Suprapubic skin (tissue), 4 donors: ENCODE measurements around the gene KDM2A. TPM values are rescaled to one million over a fixed set of nuclear protein-coding genes. Genes with fewer than 3 reads are reported as not detected.

ENCODE experiments used
- DNase-seq, 2 donors: peaks; one replicate each; pipeline ENCODE4 v3.0.0-alpha.2; 2019; ENCODE audit warnings: low spot score in 2 of 2
- H3K27ac ChIP-seq: fragments of 200-600 bp; sonication (generic); one replicate; pipeline ENCODE4 v1.5.1; 2019
- H3K27me3 ChIP-seq: fragments of 200-600 bp; sonication (generic); one replicate; pipeline ENCODE4 v1.5.1; 2019
- H3K36me3 ChIP-seq: fragments of 200-600 bp; sonication (generic); one replicate; pipeline ENCODE4 v1.5.1; 2019
- H3K4me1 ChIP-seq: fragments of 200-600 bp; sonication (generic); one replicate; pipeline ENCODE4 v1.5.1; 2019
- H3K4me3 ChIP-seq: fragments of 200-600 bp; sonication (generic); one replicate; pipeline ENCODE4 v1.5.1; 2019; ENCODE audit warnings: mild to moderate bottlenecking
- H3K9me3 ChIP-seq: fragments of 200-600 bp; sonication (generic); one replicate; pipeline ENCODE4 v1.5.1; 2019
- EP300 ChIP-seq: sonication (generic); formaldehyde crosslinking; IDR thresholded peaks from one replicate; pipeline ENCODE4 v1.6.1; 2017; ENCODE audit warnings: antibody characterized with exemption
- POLR2A ChIP-seq, 2 donors: fragments of 450-650 bp; IDR thresholded peaks; one replicate each; pipeline ENCODE4 v1.6.1; 2017; ENCODE audit warnings: antibody characterized with exemption in 2 of 2, mild to moderate bottlenecking in 2 of 2, moderate library complexity in 2 of 2
- POLR2AphosphoS5 ChIP-seq, 3 donors: sonication (generic); formaldehyde crosslinking; IDR thresholded peaks; one replicate each; pipeline ENCODE4 v1.6.1; 2017; ENCODE audit warnings: antibody characterized with exemption in 3 of 3
- WGBS: methylation state at CpG from one replicate; pipeline ENCODE4 v1.1.5; 2018; 5-methylcytosine and 5-hydroxymethylcytosine counted together
- total RNA-seq, 4 donors: library from RNA; depleted of rRNA; stranded (reverse); fragments of >200 nt; gene quantifications; one replicate each; pipeline ENCODE4 v1.1.0, GENCODE V29; 2016
- TF ChIP-seq, protein P1 (sequence below), 2 donors: fragments of 200-600 bp in 1 of 2; fragments of 450-650 bp in 1 of 2; sonication (generic) in 1 of 2; IDR thresholded peaks; one replicate each; pipeline ENCODE4 v1.5.1; 2016 to 2019; ENCODE audit warnings: antibody characterized with exemption in 2 of 2, mild to moderate bottlenecking in 1 of 2, moderate library complexity in 1 of 2

Gene KDM2A
- total RNA-seq, 4 donors from 2014 or later: 76.0 to 142 (median 84.8) TPM

DNA sequence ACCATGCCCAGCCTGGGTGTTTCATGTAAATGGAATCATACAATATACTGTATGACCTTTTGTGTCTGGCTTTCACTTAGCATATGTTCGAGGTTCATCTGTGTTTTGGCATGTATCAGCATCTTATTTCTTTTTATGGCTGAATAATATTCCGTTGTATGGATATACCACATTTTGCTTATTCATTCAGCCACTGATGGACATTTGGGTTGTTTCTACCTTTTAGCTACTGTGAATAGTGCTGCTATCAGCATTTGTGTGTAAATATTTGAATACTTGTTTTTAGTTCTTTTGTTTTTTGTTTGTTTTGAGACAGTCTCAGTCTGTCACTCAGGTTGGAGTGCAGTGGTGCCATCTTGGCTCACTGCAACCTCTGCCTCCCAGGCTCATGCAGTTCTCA is 35.7 kb downstream of the KDM2A start:
- WGBS: 97% methylated on average over 2 of the region's 2 CpGs
- peaks cover 27% of the 10 kb centered on the region for H3K36me3 ChIP-seq
- DNase-seq: no peak

DNA sequence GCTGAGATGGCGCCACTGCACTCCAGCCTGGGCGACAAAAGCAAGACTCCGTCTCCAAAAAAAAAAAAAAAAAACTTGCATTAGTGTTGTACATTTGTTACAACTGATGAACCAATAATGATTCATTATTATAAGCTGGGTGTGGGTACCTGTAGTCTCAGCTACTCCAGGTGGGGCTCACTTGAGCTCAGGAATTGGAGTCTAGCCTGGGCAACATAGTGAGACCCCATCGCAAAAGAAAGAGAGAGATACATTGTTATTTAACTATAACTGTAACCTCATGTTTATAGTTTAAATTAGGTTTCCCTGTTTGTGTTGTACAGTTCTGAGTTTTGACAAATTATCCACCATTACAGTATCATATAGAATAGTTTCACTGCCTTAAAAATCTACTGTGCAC is 38.6 kb downstream of the KDM2A start:
- no peak for DNase-seq
- 89% methylated on average over 4 of the region's 4 CpGs for WGBS
- no peak overlapping the region for H3K4me3 ChIP-seq
- H3K27me3 ChIP-seq: no peaks in the 10 kb centered on the region
- H3K9me3 ChIP-seq: no peaks in the 10 kb centered on the region
- no peak overlapping the region for H3K27ac ChIP-seq
- TF ChIP-seq, protein P1, sequence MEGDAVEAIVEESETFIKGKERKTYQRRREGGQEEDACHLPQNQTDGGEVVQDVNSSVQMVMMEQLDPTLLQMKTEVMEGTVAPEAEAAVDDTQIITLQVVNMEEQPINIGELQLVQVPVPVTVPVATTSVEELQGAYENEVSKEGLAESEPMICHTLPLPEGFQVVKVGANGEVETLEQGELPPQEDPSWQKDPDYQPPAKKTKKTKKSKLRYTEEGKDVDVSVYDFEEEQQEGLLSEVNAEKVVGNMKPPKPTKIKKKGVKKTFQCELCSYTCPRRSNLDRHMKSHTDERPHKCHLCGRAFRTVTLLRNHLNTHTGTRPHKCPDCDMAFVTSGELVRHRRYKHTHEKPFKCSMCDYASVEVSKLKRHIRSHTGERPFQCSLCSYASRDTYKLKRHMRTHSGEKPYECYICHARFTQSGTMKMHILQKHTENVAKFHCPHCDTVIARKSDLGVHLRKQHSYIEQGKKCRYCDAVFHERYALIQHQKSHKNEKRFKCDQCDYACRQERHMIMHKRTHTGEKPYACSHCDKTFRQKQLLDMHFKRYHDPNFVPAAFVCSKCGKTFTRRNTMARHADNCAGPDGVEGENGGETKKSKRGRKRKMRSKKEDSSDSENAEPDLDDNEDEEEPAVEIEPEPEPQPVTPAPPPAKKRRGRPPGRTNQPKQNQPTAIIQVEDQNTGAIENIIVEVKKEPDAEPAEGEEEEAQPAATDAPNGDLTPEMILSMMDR (IDR thresholded peaks at IDR 0.05): no peak
- H3K36me3 ChIP-seq: no peaks in the 10 kb centered on the region
- H3K4me1 ChIP-seq: peaks cover 13% of the 10 kb centered on the region

More for the DNA sequence above, 35.7 kb downstream of the KDM2A start:
- TF ChIP-seq POLR2AphosphoS5 (IDR thresholded peaks at IDR 0.05) (no peak), POLR2A (IDR thresholded peaks at IDR 0.05) (no peak), EP300 (no peak)
- TF ChIP-seq, protein P1 (IDR thresholded peaks at IDR 0.05): no peak
- no peaks in the 10 kb centered on the region for H3K9me3 ChIP-seq
- no peaks in the 10 kb centered on the region for H3K27me3 ChIP-seq
- no peak overlapping the region for H3K4me3 ChIP-seq
- peaks cover 5% of the 10 kb centered on the region for H3K4me1 ChIP-seq
- H3K27ac ChIP-seq: no peak overlapping the region

DNA sequence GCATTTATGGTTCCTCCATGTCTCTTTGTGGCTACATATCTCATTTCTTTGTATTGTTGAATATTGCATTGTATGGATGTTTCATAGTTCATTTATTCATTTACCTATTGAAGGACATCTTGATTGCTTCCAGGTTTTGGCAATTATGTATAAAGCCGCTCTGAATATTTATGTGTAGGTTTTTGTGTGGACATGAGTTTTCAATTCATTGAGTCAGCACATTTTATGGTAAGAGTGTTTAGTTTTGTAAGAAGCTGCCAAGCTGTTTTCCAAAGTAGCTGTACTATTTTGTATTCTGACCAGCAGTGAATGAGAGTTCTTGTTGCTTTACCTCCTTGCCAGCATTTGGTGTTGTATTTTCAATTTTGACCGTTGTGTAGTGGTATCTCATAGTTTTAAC is 39.2 kb downstream of the KDM2A start:
- H3K9me3 ChIP-seq: no peaks in the 10 kb centered on the region
- H3K27me3 ChIP-seq: no peaks in the 10 kb centered on the region
- no peak for DNase-seq
- H3K4me1 ChIP-seq: peaks cover 13% of the 10 kb centered on the region
- H3K36me3 ChIP-seq: no peaks in the 10 kb centered on the region
- TF ChIP-seq EP300: no peak
- TF ChIP-seq POLR2AphosphoS5 (IDR thresholded peaks at IDR 0.05): no peak
- TF ChIP-seq, protein P1 (IDR thresholded peaks at IDR 0.05): no peak
- no peak for TF ChIP-seq POLR2A (IDR thresholded peaks at IDR 0.05)
- 76% methylated on average over 2 of the region's 2 CpGs for WGBS
- no peak overlapping the region for H3K4me3 ChIP-seq
- no peak overlapping the region for H3K27ac ChIP-seq

DNA sequence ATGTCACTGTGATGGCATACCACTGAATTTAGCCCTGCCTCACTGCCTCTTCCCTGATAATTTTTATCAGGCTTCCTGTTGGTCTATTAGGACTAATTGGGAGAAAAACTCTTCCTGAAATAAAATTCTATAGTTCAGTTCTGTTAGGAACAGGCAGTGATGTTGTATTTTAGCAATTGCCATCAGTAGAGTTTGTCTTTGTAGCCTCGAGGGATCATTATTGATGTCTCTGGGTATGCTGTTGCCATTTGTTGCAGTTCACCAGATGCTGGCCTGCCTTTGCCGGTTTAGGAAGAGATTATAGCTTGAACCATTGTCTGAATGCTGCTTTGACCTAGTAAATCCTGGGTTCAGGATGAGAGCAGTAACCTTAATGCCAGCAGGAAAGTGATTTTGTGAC is 41.0 kb downstream of the KDM2A start:
- Histone ChIP-seq H3K4me3 (no peak overlapping the region), H3K27ac (no peak overlapping the region), H3K9me3 (no peaks in the 10 kb centered on the region), H3K36me3 (no peaks in the 10 kb centered on the region), H3K27me3 (no peaks in the 10 kb centered on the region), H3K4me1 (peaks cover 13% of the 10 kb centered on the region)
- no peak for DNase-seq
- TF ChIP-seq, protein P1 (IDR thresholded peaks at IDR 0.05): no peak
- TF ChIP-seq POLR2AphosphoS5 (IDR thresholded peaks at IDR 0.05) (no peak), EP300 (no peak)
- WGBS: 51% methylated on average over 2 of the region's 2 CpGs

DNA sequence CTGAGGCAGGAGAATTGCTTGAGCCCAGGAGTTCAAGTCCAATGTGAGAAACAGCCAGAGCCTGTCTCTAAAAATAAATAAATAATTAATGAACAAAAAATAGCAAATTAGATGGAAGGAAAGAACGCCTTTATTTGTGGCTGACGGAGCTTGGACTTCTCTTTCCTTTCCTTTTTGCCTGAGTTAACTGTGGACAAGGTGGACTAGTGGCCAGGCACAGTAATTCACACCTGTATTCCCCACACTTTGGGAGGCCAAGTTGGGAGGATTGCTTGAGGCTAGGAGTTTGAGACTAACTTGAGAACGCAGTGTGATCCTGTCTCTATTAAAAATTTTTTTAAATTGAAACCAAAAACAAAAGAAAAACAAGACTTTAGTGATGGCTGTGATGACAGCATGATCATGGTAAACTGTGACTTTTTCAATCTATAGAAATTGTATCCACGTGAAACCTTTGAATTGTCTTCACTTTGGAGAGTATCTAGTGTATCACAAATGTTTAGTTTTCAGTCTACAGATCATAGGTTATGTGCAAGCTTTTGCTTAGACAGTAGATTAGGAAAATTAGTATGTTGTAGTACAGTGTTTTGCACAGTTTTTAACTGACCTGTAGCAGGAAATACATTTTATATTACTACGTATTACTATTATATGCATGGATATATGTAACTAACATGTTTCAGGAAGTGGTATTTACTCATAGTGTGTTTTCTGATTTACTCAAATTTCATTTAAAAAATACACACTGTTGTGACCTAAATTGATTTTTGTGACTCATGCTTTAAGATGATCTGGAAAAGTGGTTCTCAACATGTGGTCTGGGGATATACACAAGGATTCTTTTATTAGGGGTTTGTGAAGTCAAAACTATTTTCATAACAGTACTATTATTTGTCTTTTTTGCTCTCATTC is 42.1 kb downstream of the KDM2A start:
- H3K27ac ChIP-seq: no peak overlapping the region
- H3K27me3 ChIP-seq: no peaks in the 10 kb centered on the region
- 86% methylated on average over 5 of the region's 5 CpGs for WGBS
- no peaks in the 10 kb centered on the region for H3K9me3 ChIP-seq
- H3K4me3 ChIP-seq: no peak overlapping the region
- DNase-seq: no peak
- H3K36me3 ChIP-seq: no peaks in the 10 kb centered on the region
- peaks cover 13% of the 10 kb centered on the region for H3K4me1 ChIP-seq
- TF ChIP-seq POLR2AphosphoS5 (IDR thresholded peaks at IDR 0.05) (no peak), EP300 (no peak)
- TF ChIP-seq, protein P1 (IDR thresholded peaks at IDR 0.05): no peak
